GM18520 (cell line): ENCODE results near the gene SLC29A1.
"Not testable (repeated sequence)": the region's sequence is repeated elsewhere in the genome, so short reads cannot be mapped to it uniquely, and the experiment has no call there.

ENCODE experiments used
- ATAC-seq: cut with Tn5 transposase; IDR thresholded peaks from one replicate; pipeline ENCODE4 v1.9.1; 2021; ENCODE audit not compliant: unreplicated experiment

SLC29A1 gene

DNA sequence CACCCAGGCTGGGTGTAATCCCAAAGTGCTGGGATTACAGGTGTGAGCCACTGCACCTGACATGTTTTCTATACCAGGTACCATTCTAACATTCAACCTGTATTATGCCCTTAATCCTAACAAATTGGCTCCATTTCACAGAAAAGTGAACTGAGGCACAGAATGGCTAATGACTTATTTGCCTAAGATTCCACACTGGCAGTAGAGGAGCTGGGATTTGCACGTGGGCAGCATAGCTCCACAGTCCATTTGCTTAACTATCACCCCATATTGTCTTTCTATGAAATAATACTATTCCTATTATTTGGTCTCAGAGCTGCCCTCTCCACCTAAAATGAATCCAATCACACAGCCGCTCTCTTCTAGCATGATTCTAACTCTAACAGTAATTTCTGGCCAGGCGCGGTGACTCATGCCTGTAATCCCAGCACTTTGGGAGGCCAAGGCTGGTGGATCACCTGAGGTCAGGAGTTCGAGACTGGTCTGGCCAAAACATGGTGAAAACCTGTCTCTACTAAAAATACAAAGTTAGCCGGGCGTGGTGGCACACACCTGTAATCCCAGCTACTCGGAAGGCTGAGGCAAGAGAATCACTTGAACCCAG lies 30.0 kb upstream of the SLC29A1 start:
- ATAC-seq = no peak

DNA sequence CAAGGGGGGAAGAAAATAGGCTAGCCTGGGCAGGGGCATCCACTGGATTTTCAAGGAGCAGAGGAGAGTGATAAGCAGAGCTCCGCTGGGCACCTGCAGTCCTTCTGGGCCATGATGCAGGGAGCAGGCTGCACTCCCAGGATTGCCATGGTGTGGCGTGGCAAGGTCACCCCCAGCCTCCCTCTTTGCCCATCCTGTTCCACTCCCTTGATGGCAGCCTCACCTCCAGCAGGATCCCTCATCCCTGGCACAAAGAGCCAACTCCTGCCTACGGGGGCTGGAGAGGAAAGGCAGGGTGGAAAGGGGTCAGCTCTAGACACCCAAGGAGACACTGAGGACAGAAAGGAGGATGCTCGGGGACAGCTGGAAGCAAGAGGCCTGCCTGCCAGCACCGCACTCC lies 29.1 kb upstream of the SLC29A1 start:
- ATAC-seq = no peak

DNA sequence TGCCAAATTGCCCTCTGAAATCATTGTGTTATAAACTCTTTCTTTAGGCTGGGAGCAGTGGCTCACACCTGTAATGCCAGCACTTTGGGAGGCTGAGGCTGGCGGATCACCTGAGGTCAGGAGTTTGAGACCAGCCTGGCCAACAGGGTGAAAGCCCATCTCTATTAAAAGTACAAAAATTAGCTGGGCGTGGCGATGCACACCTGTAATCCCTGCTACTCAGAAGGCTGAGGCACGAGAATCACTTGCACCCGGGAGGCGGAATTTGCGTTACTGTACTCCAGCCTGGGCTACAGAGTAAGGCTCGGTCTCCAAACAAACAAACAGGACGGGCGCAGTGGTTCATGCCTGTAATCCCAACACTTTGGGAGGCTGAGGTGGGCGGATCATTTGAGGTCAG lies 27.0 kb upstream of the SLC29A1 start:
- ATAC-seq = not testable (repeated sequence)

DNA sequence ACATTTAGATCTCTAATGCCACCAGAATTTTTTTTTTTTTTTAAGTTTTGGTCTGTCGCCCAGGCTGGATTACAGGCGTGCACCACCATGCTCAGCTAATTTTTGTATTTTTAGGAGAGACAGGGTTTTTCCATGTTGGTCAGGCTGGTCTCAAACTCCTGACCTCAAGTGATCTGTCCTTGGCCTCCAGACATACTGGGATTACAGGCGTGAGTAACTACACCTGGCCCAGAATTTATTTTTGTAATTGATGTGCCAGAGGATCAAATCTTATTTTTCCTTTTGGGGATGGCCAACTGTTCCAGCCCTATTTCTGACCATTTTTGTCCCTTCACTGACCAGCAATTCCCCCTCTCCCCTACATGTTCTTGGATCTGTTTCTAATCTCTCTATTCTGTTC lies 24.7 kb upstream of the SLC29A1 start:
- ATAC-seq = no peak

DNA sequence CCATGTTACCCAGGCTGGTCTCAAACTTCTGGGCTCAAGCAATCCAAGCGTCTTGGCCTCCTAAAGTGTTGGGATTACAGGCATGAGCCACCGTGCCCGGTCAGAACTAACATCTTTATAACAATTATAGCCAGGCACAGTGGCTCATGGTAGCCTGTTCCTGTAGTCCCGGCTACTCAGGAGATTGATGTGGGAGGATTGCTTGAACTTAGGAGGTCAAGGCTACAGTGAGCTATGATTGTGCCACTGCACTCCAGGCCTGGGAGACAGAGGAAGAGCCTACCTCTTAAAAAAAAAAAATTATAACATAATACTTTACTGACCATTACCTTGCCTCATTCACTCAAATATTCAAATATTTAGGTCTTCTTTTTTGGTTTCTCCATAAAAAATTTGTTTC lies 23.5 kb upstream of the SLC29A1 start:
- ATAC-seq = no peak

DNA sequence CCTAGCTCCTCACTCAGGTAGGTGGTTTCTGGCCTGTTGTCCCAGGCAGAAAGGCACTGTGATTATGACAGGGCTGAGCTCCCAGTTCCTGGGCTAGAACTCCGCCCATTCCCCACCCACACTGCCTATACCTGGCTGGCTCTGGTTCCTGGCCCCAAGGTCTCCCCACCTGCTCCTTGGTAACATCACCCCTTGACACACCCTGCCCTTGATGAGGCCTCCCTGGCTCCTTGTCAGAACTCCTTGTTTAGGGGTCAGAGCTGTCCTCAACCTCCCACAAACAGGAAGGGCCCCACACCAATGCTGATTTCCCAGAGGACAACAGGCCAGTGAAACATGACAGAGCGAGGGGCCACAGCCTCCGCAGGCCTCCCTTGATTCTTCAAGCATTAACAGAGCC lies 22.2 kb upstream of the SLC29A1 start:
- no peak for ATAC-seq

DNA sequence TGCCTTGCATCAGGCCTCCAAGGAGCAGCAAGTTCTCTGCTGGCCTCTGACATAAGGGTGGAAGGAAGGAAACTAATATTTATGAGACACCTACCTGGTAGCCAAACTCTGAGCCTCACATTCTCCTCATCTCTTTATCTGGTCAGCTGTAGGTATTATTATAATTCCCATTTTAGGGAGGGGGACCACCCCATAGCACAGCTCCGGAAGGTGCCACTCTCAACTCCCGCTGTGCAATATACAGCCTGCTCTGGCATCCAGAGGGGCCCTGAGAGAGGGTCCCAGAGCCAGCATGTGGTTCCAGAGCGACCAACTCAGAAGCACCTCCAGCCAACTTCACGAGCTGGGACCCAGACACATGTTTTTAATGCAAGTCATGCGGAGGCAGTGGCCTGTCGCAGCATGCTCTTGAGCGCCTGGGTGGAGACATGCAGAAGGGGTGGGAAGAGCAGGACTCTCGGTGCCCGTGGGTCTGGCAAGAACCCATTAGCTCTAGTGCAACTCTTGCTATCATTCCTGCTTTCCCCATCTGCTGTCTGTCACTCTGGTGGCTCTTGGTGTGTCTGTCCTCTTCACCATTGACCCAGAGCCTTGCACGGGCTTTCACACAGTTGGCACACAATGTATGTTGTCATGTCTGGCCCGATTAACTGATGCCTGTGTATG lies 21.6 kb upstream of the SLC29A1 start:
- ATAC-seq = no peak

DNA sequence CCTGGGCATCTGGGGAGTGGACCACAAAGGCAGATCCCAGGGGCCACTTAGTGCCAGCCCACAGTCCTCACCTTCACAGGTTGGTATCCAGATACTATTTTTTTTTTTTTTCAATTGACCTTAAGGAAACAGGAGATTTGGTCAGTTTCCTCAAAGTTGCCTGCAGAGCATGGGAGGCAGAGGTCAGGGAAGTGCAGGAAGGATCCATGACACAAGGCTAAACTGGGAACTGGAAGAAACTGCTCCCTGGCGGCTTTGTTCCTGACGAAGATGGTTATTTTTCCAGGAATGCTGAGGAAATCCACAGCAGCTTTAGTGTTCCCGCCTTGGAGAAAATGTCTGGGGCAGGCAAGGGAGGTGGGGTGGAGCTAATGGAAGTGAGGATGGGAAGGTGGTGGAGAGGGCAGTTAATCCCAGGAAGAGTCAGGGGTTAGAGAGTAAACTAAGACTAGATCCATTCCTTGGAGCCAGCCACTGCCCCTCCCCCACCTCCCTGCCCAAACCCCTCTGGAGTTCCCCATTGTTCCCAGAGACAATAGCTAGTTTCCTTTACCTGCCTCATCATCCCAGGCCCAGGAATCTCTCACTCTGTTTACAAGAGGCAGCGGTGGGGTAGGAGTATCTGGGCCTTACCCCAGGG lies 20.9 kb upstream of the SLC29A1 start:
- no peak for ATAC-seq

DNA sequence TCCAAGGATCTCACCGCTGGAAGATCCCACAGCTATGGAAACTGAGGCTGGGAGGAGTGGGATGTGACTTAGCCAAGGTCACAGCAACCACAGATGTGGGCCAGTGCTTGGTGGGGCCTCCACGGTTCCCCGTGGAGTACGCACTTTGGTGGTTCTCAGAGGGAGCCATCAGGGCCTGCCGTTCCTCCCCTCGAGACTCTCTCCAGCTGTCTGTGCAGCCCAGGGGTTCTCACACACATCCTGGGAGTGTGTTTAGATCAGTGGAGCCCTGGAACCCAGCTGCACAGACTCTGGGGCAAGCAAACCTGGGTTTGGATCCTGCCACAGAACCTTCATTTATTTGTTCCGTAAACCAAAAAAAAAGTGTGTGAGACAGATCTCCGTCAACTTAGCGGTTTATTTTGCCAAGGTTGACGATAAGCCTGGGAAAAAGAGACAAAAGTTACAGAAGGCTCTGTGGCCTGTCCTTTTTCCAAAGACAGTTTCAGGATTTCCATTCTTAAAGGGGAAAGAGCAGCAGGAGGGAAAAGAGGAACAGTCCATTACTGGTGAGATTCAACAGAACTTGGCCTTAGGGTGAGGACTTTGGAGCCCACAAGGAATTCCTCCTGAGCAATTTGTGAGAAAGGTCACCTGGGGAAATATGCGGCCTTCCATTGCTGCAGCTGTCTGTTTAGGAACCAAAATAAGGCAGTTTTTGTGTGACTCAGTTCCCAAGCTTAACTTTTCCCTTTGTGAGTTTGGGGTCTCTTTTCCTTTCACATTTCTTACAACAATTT lies 20.2 kb upstream of the SLC29A1 start:
- no peak for ATAC-seq

DNA sequence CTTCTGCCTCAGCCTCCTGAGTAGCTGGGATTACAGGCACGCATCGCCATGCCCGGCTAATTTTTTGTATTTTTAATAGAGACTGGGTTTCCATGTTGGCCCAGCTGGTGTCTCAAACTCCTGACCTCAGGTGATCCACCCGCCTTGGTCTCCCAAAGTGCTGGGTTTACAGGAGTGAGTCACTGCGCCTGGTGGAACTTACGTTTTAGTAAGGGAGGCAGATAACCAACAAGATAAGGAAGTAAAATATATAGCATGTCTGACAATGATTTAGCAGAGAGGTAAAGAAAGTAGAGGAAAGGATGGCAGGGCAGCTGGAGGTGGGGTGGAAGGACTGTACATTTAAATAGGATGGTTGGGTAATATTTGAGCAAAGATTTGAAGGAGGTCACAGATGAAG lies 19.4 kb upstream of the SLC29A1 start:
- no peak for ATAC-seq

DNA sequence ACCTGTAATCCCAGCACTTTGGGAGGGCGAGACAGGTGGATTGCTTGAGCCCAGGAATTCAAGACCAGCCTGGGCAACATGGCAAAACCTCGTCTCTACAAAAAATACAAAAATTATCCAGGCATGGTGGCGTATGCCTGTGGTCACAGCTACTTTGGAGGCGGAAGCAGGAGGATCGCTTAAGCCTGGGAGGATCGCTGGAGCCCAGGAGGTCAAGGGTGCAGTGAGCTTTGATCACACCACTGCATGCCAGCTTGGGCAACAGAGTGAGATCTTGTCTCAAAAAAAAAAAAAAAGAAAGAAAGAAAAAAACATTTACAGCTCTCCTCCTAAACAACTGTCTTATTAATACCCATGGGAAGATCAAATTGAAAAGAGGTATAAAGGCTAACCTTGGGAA lies 15.4 kb upstream of the SLC29A1 start:
- no peak for ATAC-seq

DNA sequence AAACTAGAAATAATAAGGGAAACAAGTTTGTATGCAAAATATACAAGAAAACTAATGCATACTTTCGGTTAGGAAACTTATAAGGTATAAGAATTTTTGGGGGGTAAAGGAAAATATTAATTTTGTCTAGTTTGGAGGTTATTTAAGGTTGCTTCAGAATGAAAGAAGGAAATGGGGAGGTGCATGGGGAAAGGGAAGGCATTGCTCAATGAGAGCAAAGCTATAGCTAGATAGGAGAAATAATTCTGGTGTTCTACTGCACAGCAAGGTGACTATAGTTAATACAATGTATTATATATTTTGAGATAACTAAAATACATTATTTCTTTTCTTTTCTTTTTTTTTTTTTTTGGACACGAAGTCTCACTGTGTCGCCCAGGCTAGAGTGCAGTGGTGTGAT lies 12.1 kb upstream of the SLC29A1 start:
- ATAC-seq = no peak

DNA sequence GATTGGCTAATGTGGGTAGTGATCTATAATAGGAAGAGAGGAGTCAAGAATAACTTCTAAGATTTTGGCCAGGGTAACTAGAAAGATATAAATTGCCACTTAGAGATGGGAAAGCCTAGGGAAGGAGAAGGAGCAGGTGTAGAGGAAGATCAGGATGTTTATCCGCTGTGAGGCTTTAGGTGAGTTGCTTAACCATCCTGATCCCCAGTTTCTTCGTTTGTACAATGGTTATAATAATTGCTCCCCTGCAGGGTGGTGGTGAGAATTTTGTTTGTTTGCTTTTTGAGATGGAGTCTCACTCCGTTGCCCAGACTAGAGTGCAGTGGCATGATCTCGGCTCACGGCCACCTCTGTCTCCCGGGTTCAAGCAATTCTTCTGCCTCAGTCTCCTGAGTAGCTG lies 9.1 kb upstream of the SLC29A1 start:
- ATAC-seq = no peak

DNA sequence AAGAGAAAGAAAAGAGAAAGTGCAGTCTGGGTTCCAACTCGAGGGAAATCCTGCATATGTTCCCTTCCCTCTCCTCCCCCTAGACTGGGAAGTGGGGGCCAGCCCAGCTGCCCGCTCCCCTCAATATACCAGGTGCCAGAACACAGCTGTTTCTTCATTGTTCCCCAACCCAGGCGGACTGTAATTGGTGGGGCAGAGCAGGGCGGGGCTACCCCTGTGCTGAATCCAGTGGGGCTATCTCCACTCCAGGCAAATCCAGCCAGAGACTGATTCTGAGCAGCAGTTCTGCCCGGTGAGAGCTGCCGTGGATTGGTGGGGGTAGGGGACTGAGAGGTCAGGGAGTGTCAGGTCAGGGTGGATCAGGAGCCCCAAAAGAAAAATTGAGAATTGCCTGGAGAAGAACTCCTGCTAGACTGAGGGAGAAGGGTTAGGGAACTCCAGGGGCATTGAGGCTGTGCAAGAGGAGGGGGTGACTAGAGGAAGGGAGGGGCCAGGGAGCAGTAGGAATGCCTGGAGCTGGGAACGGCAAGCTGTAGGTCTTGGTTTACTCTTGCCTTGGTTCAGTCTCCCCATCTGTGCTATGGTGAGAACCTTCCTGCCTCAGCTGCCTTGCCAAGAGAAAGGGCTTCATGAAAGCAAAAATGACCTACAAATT lies 6.6 kb upstream of the SLC29A1 start, which contains the start of gene MYMX:
TSS of gene MYMX (plus strand) at position 250 of the 655 bp plus-strand sequence. CDS start 546 bp downstream, outside the sequence.
- no peak for ATAC-seq

DNA sequence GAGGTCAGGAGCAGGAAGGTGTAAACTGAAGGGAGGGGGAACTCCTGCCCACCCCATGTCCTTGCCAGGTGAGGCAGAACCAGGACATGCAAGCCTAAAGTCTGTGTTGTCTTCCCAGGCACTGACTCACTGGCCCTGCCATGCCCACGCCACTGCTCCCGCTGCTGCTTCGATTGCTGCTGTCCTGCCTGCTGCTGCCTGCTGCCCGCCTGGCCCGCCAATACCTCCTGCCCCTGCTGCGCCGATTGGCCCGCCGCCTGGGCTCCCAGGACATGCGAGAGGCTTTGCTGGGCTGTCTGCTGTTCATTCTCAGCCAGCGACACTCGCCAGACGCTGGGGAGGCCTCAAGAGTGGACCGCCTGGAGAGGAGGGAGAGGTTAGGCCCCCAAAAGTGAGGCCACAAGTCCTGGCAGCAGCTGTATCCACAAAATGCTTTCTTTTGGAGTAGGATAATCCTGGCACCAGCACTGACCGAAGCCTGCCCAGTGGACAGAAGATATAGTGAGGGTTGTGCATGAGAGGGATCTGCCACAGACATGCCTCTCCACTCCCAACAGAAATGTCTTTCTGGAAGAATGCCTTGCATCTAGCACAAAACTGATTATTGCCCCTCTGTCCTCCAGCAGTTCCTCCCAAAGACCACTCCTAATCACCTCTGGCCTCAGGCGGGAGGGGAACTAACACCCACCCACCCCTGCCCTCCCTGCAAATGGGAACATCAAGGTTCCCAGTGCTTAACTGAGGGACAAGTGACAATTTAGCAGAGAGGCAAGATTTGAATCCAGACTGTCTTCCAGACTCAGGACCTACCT lies 5.9 kb upstream of the SLC29A1 start:
- no peak for ATAC-seq

DNA sequence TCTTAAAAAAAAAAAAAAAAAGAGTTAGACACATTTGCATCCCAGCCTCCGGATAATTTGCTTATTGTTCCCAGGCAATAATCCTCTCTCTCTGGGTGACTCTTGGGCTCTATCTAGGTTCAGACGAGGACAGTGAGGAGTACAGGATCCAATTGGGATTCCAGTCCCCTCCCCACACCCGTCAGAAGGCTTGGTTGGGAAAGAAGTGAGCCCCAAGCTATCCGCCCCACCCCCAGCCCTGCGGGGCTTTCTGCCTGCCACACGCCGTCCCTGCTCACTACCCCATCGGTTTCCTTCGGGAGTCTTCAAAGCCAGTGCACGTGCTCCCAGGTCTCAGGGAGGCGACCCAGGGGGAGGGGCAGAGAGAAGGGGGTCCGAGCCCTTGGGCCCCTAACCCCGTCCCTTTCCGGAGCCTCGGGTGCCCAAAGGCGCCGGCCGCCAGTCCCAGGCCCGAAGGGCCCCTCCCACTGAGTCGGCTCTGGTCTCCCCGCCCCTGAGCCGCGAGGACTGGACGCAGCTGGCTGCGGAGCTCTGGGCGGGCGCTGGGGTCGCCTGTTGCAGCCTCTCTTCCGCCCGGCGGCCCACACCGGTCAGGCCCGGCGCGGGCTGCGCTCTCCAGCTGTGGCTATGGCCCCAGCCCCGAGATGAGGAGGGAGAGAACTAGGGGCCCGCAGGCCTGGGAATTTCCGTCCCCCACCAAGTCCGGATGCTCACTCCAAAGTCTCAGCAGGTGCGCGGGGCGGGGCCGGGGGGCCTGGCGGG lies 4.2 kb upstream of the SLC29A1 start:
- no peak for ATAC-seq

DNA sequence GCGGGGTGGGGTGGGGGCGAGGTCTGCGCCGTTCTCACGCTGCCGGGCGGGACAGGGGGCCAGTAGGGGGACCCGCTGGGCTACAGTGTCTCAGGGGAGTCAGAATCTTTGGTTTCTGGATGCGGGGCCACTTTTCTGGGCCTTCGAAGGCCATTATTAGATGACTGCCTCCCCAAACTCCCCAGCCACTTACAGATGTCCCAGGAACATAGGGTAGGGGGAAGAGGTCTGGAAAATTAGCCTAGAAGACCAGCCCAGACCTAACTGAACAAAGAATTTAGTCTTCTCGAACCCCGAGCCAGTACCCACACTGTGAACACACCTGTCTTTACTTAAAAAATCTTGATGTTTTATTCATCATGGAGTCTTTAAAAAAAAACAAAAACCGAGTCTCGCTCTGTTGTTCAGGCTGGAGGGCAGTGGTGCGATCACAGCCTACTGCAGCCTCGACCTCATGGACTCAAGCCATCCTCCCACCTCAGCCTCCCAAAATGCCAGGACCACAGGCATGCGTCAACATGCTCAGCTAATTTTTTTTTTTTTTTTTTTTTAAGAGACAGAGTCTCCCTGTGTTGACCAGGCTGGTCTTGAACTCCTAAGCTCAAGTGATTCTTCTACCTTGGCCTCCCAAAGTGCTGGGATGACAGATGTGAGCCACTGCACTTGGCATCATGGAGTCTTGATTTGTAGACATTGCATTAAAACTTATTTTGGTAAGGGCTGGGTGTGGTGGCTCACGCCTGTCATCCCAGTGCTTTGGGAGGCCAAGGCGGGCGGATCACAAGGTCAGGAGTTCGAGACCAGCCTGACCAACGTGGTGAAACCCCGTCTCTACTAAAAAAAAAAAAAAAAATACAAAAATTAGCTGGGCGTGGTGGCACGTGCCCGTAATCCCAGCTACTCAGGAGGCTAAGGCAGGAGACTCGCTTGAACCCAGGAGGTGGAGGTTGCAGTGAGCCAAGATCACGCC lies 3.3 kb upstream of the SLC29A1 start:
- no peak for ATAC-seq

DNA sequence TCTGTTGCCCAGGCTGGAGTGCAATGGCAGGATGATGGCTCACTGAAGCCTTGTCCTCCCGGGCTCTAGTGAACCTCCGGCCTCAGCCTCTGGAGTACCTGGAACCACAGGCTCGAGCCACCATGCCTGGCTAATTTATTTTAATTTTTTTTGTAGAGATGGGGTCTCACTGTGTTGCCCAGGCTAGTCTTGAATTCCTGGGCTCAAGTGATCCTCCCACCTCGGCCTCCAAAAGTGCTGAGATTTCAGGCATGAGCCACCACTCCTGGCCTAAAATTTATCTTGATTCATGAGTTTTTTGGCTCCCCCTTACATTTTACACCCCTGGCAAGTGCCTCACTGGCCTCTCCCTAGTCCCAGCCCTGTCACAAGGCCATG lies 2.5 kb upstream of the SLC29A1 start:
- ATAC-seq = no peak
